Measurements from ENCODE around the gene STX12. TPM values are rescaled to one million over a fixed set of nuclear protein-coding genes. Genes with fewer than 3 reads are reported as not detected.
"Not testable (repeated sequence)": the region's sequence is repeated elsewhere in the genome, so short reads cannot be mapped to it uniquely, and the experiment has no call there.

STX12 gene
- total RNA-seq, 1 donor from 2014 or later, result 91.9 TPM

GRCh38 chr1:27787895-27788294 lies 14.9 kb downstream of the STX12 start:
- Histone ChIP-seq H3K27ac (no peak overlapping the region), H3K27me3 (no peaks in the 10 kb centered on the region), H3K9me3 (no peaks in the 10 kb centered on the region), H3K36me3 (peaks cover 13 to 31% of the 10 kb centered on the region in 2 donors), H3K4me1 (peaks cover 0 to 12% of the 10 kb centered on the region in 2 donors), H3K4me3 (no peak overlapping the region)
- no peak for DNase-seq (ENCODE audit: low spot score in 2 of 2)
- TF ChIP-seq CTCF (IDR thresholded peaks at IDR 0.05), result no peak
- intact Hi-C loops (cut with DNase I), result no loop called here

- H3K9me3 ChIP-seq, result no peaks in the 10 kb centered on the region
- peak overlapping the region; percentile 24 to 53 for H3K27ac ChIP-seq
- intact Hi-C loops (cut with DNase I), result no loop called here
- peaks cover 0 to 12% of the 10 kb centered on the region in 2 donors for H3K4me1 ChIP-seq
- H3K27me3 ChIP-seq, result no peaks in the 10 kb centered on the region
- no peak for TF ChIP-seq CTCF (IDR thresholded peaks at IDR 0.05)
- DNase-seq (ENCODE audit: low spot score in 2 of 2), result no peak
- no peak overlapping the region for H3K4me3 ChIP-seq
- peaks cover 28 to 48% of the 10 kb centered on the region in 2 donors for H3K36me3 ChIP-seq
These were observed 16.6 kb downstream of the STX12 start for GRCh38 chr1:27789540-27790041.

GRCh38 chr1:27790270-27790669 lies 17.3 kb downstream of the STX12 start:
- Histone ChIP-seq H3K27ac (peak overlapping the region; percentile 24 to 53), H3K36me3 (peaks cover 35 to 55% of the 10 kb centered on the region in 2 donors)
- H3K9me3 ChIP-seq; DNase-seq (ENCODE audit: low spot score in 2 of 2); H3K4me1 ChIP-seq; intact Hi-C loops (cut with DNase I); H3K27me3 ChIP-seq; H3K4me3 ChIP-seq: not testable (repeated sequence)

GRCh38 chr1:27795601-27796000 lies 22.6 kb downstream of the STX12 start:
- intact Hi-C loops (cut with DNase I), result no loop called here
- Histone ChIP-seq H3K9me3 (no peaks in the 10 kb centered on the region), H3K36me3 (peaks cover 68 to 84% of the 10 kb centered on the region in 2 donors), H3K27ac (no peak overlapping the region), H3K4me3 (no peak overlapping the region), H3K4me1 (no peaks in the 10 kb centered on the region), H3K27me3 (no peaks in the 10 kb centered on the region)
- no peak for DNase-seq (ENCODE audit: low spot score in 2 of 2)
- TF ChIP-seq CTCF (IDR thresholded peaks at IDR 0.05), result no peak

GRCh38 chr1:27804791-27805190 lies 31.8 kb downstream of the STX12 start:
- no peak for DNase-seq (ENCODE audit: low spot score in 2 of 2)
- Histone ChIP-seq H3K4me3 (no peak overlapping the region), H3K27ac (no peak overlapping the region), H3K4me1 (no peaks in the 10 kb centered on the region), H3K27me3 (no peaks in the 10 kb centered on the region), H3K36me3 (peaks cover 52 to 59% of the 10 kb centered on the region in 2 donors), H3K9me3 (no peaks in the 10 kb centered on the region)
- intact Hi-C loops (cut with DNase I), result no loop called here
- no peak for TF ChIP-seq CTCF (IDR thresholded peaks at IDR 0.05)

- no peak overlapping the region for H3K27ac ChIP-seq
- intact Hi-C loops (cut with DNase I), result no loop called here
- no peak overlapping the region for H3K4me3 ChIP-seq
- no peaks in the 10 kb centered on the region for H3K4me1 ChIP-seq
- no peak for DNase-seq (ENCODE audit: low spot score in 2 of 2)
- no peak for TF ChIP-seq CTCF (IDR thresholded peaks at IDR 0.05)
- no peaks in the 10 kb centered on the region for H3K27me3 ChIP-seq
- no peaks in the 10 kb centered on the region for H3K9me3 ChIP-seq
- peaks cover 33 to 58% of the 10 kb centered on the region in 2 donors for H3K36me3 ChIP-seq
These were observed 33.7 kb downstream of the STX12 start for GRCh38 chr1:27806758-27807157.
